Measurements from ENCODE around the gene ZNRF2.
A peak's percentile ranks its signal among the peaks of the same experiment; 100 is the strongest.

GRCh38 chr7:30285067-30285535 is 704 bp downstream of the ZNRF2 start:
- no peak for TF ChIP-seq CTCF (IDR thresholded peaks at IDR 0.05)
- peak; percentile 26 for TF ChIP-seq EZH2 (IDR thresholded peaks at IDR 0.05)
- no peak for TF ChIP-seq EZH2phosphoT487 (IDR thresholded peaks at IDR 0.05)

All from neural progenitor cell (in vitro differentiated cells).